Mesenchymal stem cell (in vitro differentiated cells and primary cell): ENCODE data around the gene CPXCR1. TPM values are rescaled to one million over a fixed set of nuclear protein-coding genes. Genes with fewer than 3 reads are reported as not detected.
"Not testable (repeated sequence)": the region's sequence is repeated elsewhere in the genome, so short reads cannot be mapped to it uniquely, and the experiment has no call there.

Experiments used
- DNase-seq: peaks from one replicate; pipeline ENCODE4 v3.0.0-alpha.2; 2013
- H2AFZ ChIP-seq: one replicate; pipeline ENCODE4 v1.6.1; 2013; ENCODE audit warnings: low read depth, mild to moderate bottlenecking, control low read depth, inconsistent platforms, low read length, moderate library complexity
- H2AK5ac ChIP-seq: 2 replicates; pipeline ENCODE4 v1.6.1; 2013; ENCODE audit warnings: low read length, moderate library complexity, mild to moderate bottlenecking, inconsistent platforms; ENCODE audit not compliant: severe bottlenecking
- H2BK120ac ChIP-seq: one replicate; pipeline ENCODE4 v1.6.1; 2013; ENCODE audit warnings: low read depth, mild to moderate bottlenecking, inconsistent platforms, low read length, moderate library complexity
- H2BK12ac ChIP-seq, 2 experiments: one replicate each; pipeline ENCODE4 v1.6.1; 2013; ENCODE audit warnings: inconsistent platforms in 2 of 2, low read length in 2 of 2, mild to moderate bottlenecking in 2 of 2, moderate library complexity in 2 of 2, control low read depth in 1 of 2
- H2BK15ac ChIP-seq: one replicate; pipeline ENCODE4 v1.6.1; 2013; ENCODE audit warnings: mild to moderate bottlenecking, low read depth, inconsistent platforms; ENCODE audit not compliant: poor library complexity, severe bottlenecking
- H2BK5ac ChIP-seq: 2 replicates; pipeline ENCODE4 v1.6.1; 2013; ENCODE audit warnings: low read depth, mild to moderate bottlenecking, low read length, control low read depth, inconsistent platforms; ENCODE audit not compliant: poor library complexity, severe bottlenecking
- H3K14ac ChIP-seq, 2 experiments: one replicate each; pipeline ENCODE4 v1.6.1; 2013; ENCODE audit warnings: inconsistent platforms in 2 of 2, low read length in 2 of 2, control low read depth in 1 of 2, mild to moderate bottlenecking in 1 of 2, moderate library complexity in 1 of 2
- H3K18ac ChIP-seq, 2 experiments: one replicate each; pipeline ENCODE4 v1.6.1; 2013; ENCODE audit warnings: inconsistent platforms in 2 of 2, low read length in 2 of 2, control low read depth in 1 of 2, low read depth in 1 of 2, mild to moderate bottlenecking in 1 of 2
- H3K23ac ChIP-seq, 2 experiments: one replicate each; pipeline ENCODE4 v1.6.1; 2013; ENCODE audit warnings: inconsistent platforms in 2 of 2, low read length in 2 of 2, mild to moderate bottlenecking in 2 of 2, moderate library complexity in 2 of 2, control low read depth in 1 of 2
- H3K27ac ChIP-seq: 2 replicates; pipeline ENCODE4 v1.5.1; 2013; ENCODE audit warnings: mild to moderate bottlenecking, moderate library complexity, low read length, control low read depth, inconsistent platforms; ENCODE audit not compliant: poor library complexity, severe bottlenecking
- H3K27me3 ChIP-seq, 2 experiments: 2 replicates each; pipeline versions ENCODE4 v1.6.1 to v1.7.0; 2013; ENCODE audit warnings: low read length in 2 of 2, mild to moderate bottlenecking in 2 of 2, moderate library complexity in 2 of 2, control low read depth in 1 of 2, inconsistent platforms in 1 of 2; ENCODE audit not compliant: control insufficient read depth in 1 of 2, insufficient read depth in 1 of 2
- H3K36me3 ChIP-seq, 2 experiments: 2 replicates each; pipeline versions ENCODE4 v1.6.1 to v1.7.0; 2013; ENCODE audit warnings: low read length in 2 of 2, control low read depth in 1 of 2, inconsistent platforms in 1 of 2, low read depth in 1 of 2, mild to moderate bottlenecking in 1 of 2; ENCODE audit not compliant: insufficient read depth in 2 of 2, control insufficient read depth in 1 of 2
- H3K4ac ChIP-seq, 2 experiments: one replicate each; pipeline ENCODE4 v1.6.1; 2013; ENCODE audit warnings: inconsistent platforms in 2 of 2, low read length in 2 of 2, mild to moderate bottlenecking in 2 of 2, moderate library complexity in 2 of 2, control low read depth in 1 of 2, low read depth in 1 of 2
- H3K4me1 ChIP-seq: 2 replicates; pipeline ENCODE4 v1.6.1; 2013; ENCODE audit warnings: low read depth, low read length, control low read depth; ENCODE audit not compliant: control insufficient read depth, insufficient read depth
- H3K4me2 ChIP-seq: 2 replicates; pipeline ENCODE4 v1.6.1; 2013; ENCODE audit warnings: low read length, mild to moderate bottlenecking, inconsistent platforms; ENCODE audit not compliant: poor library complexity, severe bottlenecking
- H3K4me3 ChIP-seq, 2 experiments: 2 replicates each; pipeline versions ENCODE4 v1.5.1 to v1.7.0; 2013; ENCODE audit warnings: low read length in 2 of 2, mild to moderate bottlenecking in 2 of 2, control low read depth in 1 of 2, low read depth in 1 of 2; ENCODE audit not compliant: insufficient read depth in 1 of 2
- H3K79me1 ChIP-seq: replicated peaks from 2 replicates; pipeline ENCODE4 v1.6.1; 2013; ENCODE audit warnings: mild to moderate bottlenecking, control low read depth, low read length, inconsistent platforms; ENCODE audit not compliant: poor library complexity, severe bottlenecking
- H3K9ac ChIP-seq: 2 replicates; pipeline ENCODE4 v1.7.0; 2013; ENCODE audit warnings: mild to moderate bottlenecking, low read length, moderate library complexity
- H3K9me3 ChIP-seq: 2 replicates; pipeline ENCODE4 v1.7.0; 2013; ENCODE audit warnings: mild to moderate bottlenecking, low read length; ENCODE audit not compliant: control insufficient read depth
- H4K8ac ChIP-seq: one replicate; pipeline ENCODE4 v1.6.1; 2013; ENCODE audit warnings: inconsistent platforms, mild to moderate bottlenecking, low read length, moderate library complexity
- H4K91ac ChIP-seq: one replicate; pipeline ENCODE4 v1.6.1; 2013; ENCODE audit warnings: mild to moderate bottlenecking, low read length, inconsistent platforms
- WGBS: methylation state at CpG from one replicate; pipeline ENCODE4 v1.1.7; 2013; ENCODE audit warnings: mixed read lengths; 5-methylcytosine and 5-hydroxymethylcytosine counted together
- polyA plus RNA-seq, 2 experiments: library from polyadenylated mRNA; stranded (reverse); fragments of 200-250 nt; gene quantifications; one replicate each; pipeline ENCODE4 v1.2.3, GENCODE V29; 2013

Gene CPXCR1
- polyA plus RNA-seq (2013, experiment 1 of 2): not detected
- not detected for polyA plus RNA-seq (2013, experiment 2 of 2)

GRCh38 chrX:88746925-88747324 lies at the start of gene CPXCR1:
Gene CPXCR1, plus strand, starts transcription at chrX:88747225. Its CDS starts 6,190 bp downstream, at chrX:88753415.
- Histone ChIP-seq H3K9ac (no peak within 1 kb of the TSS), H3K4me3 (no peak within 1 kb of the TSS), H3K18ac (no peak within 1 kb of the TSS), H3K4me1 (no peaks in the 10 kb centered on the region), H2BK15ac (no peak within 1 kb of the TSS), H3K36me3 (no peaks in the 10 kb centered on the region), H3K79me1 (no peaks in the 10 kb centered on the region), H2BK120ac (no peak within 1 kb of the TSS), H2AFZ (no peak within 1 kb of the TSS), H4K91ac (no peak within 1 kb of the TSS), H3K14ac (no peak within 1 kb of the TSS), H3K27ac (no peak within 1 kb of the TSS), H4K8ac (no peak within 1 kb of the TSS), H3K4ac (no peak within 1 kb of the TSS), H2BK5ac (no peak within 1 kb of the TSS), H3K4me2 (no peak within 1 kb of the TSS), H2BK12ac (no peak within 1 kb of the TSS), H3K27me3 (no peaks in the 10 kb centered on the region), H3K9me3 (peaks cover 4% of the 10 kb centered on the region), H3K23ac (no peak within 1 kb of the TSS), H2AK5ac (no peak within 1 kb of the TSS)
- DNase-seq: no peak
- 54% methylated on average over 2 of the region's 3 CpGs for WGBS

- 75% methylated on average over 4 of the region's 4 CpGs for WGBS
- H2BK15ac ChIP-seq: no peak overlapping the region
- no peak for DNase-seq
- no peak overlapping the region for H2BK5ac ChIP-seq
- H3K4me1 ChIP-seq: no peaks in the 10 kb centered on the region
- no peak overlapping the region for H2AK5ac ChIP-seq
- no peak overlapping the region for H2BK120ac ChIP-seq
- no peaks in the 10 kb centered on the region for H3K27me3 ChIP-seq
- peaks cover 9% of the 10 kb centered on the region for H3K9me3 ChIP-seq
- no peak overlapping the region for H3K18ac ChIP-seq
- no peak overlapping the region for H3K9ac ChIP-seq
- H3K4me3 ChIP-seq: no peak overlapping the region
- H2AFZ ChIP-seq: no peak overlapping the region
- H4K8ac ChIP-seq: no peak overlapping the region
- H3K36me3 ChIP-seq: no peaks in the 10 kb centered on the region
- no peak overlapping the region for H2BK12ac ChIP-seq
- H4K91ac ChIP-seq: no peak overlapping the region
- no peak overlapping the region for H3K27ac ChIP-seq
- H3K79me1 ChIP-seq: no peaks in the 10 kb centered on the region
- H3K23ac ChIP-seq: no peak overlapping the region
- H3K4me2 ChIP-seq: no peak overlapping the region
- no peak overlapping the region for H3K4ac ChIP-seq
- H3K14ac ChIP-seq: no peak overlapping the region
Observed at GRCh38 chrX:88735835-88736234, 11.2 kb upstream of the CPXCR1 start.

- H2AK5ac ChIP-seq, H4K8ac ChIP-seq, H3K4me3 ChIP-seq, H3K14ac ChIP-seq, H4K91ac ChIP-seq, H3K4me2 ChIP-seq, H2BK12ac ChIP-seq, H3K23ac ChIP-seq, H3K9ac ChIP-seq, H3K9me3 ChIP-seq, H3K27me3 ChIP-seq, DNase-seq, H2BK5ac ChIP-seq, H3K27ac ChIP-seq, H3K4ac ChIP-seq, H3K36me3 ChIP-seq, H2BK120ac ChIP-seq, H2BK15ac ChIP-seq, H3K4me1 ChIP-seq, H3K18ac ChIP-seq, H2AFZ ChIP-seq, H3K79me1 ChIP-seq: not testable (repeated sequence)
- 88% methylated on average over 10 of the region's 11 CpGs for WGBS
Observed at GRCh38 chrX:88746215-88746614, 810 bp upstream of the CPXCR1 start.

GRCh38 chrX:88752339-88752738 lies 5.3 kb downstream of the CPXCR1 start:
- WGBS: 100% methylated on average over 4 of the region's 5 CpGs
- H3K4ac ChIP-seq, H3K18ac ChIP-seq, H3K4me2 ChIP-seq, H2AFZ ChIP-seq, H3K27me3 ChIP-seq, H3K79me1 ChIP-seq, H2BK15ac ChIP-seq, H3K9ac ChIP-seq, H3K14ac ChIP-seq, H2BK12ac ChIP-seq, H2BK5ac ChIP-seq, H3K9me3 ChIP-seq, H2BK120ac ChIP-seq, H3K4me3 ChIP-seq, H3K36me3 ChIP-seq, H4K8ac ChIP-seq, H3K23ac ChIP-seq, H2AK5ac ChIP-seq, H3K27ac ChIP-seq, H3K4me1 ChIP-seq, H4K91ac ChIP-seq, DNase-seq: not testable (repeated sequence)
